Measurements from ENCODE around the gene LCE1D.

Gene LCE1D

GRCh38 chr1:152768847-152769533 lies 27.5 kb upstream of the LCE1D start:
- H3K27me3 ChIP-seq (ENCODE audit: insufficient read depth, poor library complexity, severe bottlenecking), result peaks cover 3% of the 10 kb centered on the region
- DNase-seq (ENCODE audit: low read depth in 1 of 2, low spot score in 1 of 2), result no peak
- TF ChIP-seq GABPA (IDR thresholded peaks at IDR 0.05; ENCODE audit: low read depth) (no peak), REST (IDR thresholded peaks at IDR 0.05; ENCODE audit: insufficient replicate concordance, low read depth) (no peak), SPI1 (IDR thresholded peaks at IDR 0.05; ENCODE audit: borderline replicate concordance, low read depth) (no peak), CTCF (IDR thresholded peaks at IDR 0.05; ENCODE audit: insufficient read depth, low read length) (no peak), POLR2AphosphoS5 (IDR thresholded peaks at IDR 0.05; ENCODE audit: low read depth) (no peak)
- H3K4me3 ChIP-seq (replicated peaks; ENCODE audit: insufficient read depth, low read length), result no peak overlapping the region
- H3K27ac ChIP-seq (replicated peaks), result no peak overlapping the region

GRCh38 chr1:152770411-152770810 lies 26.1 kb upstream of the LCE1D start:
- Histone ChIP-seq H3K4me3 (replicated peaks; ENCODE audit: insufficient read depth, low read length) (no peak overlapping the region), H3K27ac (replicated peaks) (no peak overlapping the region), H3K27me3 (ENCODE audit: insufficient read depth, poor library complexity, severe bottlenecking) (peaks cover 3% of the 10 kb centered on the region)
- no peak for TF ChIP-seq SPI1 (IDR thresholded peaks at IDR 0.05; ENCODE audit: borderline replicate concordance, low read depth)
- TF ChIP-seq POLR2AphosphoS5 (IDR thresholded peaks at IDR 0.05; ENCODE audit: low read depth), result no peak
- no peak for TF ChIP-seq CTCF (IDR thresholded peaks at IDR 0.05; ENCODE audit: insufficient read depth, low read length)
- no peak for TF ChIP-seq REST (IDR thresholded peaks at IDR 0.05; ENCODE audit: insufficient replicate concordance, low read depth)
- no peak for TF ChIP-seq GABPA (IDR thresholded peaks at IDR 0.05; ENCODE audit: low read depth)
- no peak for DNase-seq (ENCODE audit: low read depth in 1 of 2, low spot score in 1 of 2)

- no peak within 1 kb of the TSS for H3K27ac ChIP-seq (replicated peaks)
- no peak for DNase-seq (ENCODE audit: low read depth in 1 of 2, low spot score in 1 of 2)
- no peak within 1 kb of the TSS for H3K4me3 ChIP-seq (replicated peaks; ENCODE audit: insufficient read depth, low read length)
- no peak for TF ChIP-seq POLR2AphosphoS5 (IDR thresholded peaks at IDR 0.05; ENCODE audit: low read depth)
- TF ChIP-seq GABPA (IDR thresholded peaks at IDR 0.05; ENCODE audit: low read depth), result no peak
- TF ChIP-seq REST (IDR thresholded peaks at IDR 0.05; ENCODE audit: insufficient replicate concordance, low read depth), result no peak
- TF ChIP-seq SPI1 (IDR thresholded peaks at IDR 0.05; ENCODE audit: borderline replicate concordance, low read depth), result no peak
- TF ChIP-seq CTCF (IDR thresholded peaks at IDR 0.05; ENCODE audit: insufficient read depth, low read length), result no peak
- no peaks in the 10 kb centered on the region for H3K27me3 ChIP-seq (ENCODE audit: insufficient read depth, poor library complexity, severe bottlenecking)
These were observed 21.6 kb upstream of the LCE1D start, which contains the start of gene LCE1F for GRCh38 chr1:152774875-152775274. TSS of gene LCE1F (plus strand) at chr1:152775140. CDS start at chr1:152776372, 1,232 bp downstream.

All from HL-60 (cell line).